Breast epithelium (tissue), 4 donors: ENCODE data around the gene TCERG1L. TPM values are rescaled to one million over a fixed set of nuclear protein-coding genes. Genes with fewer than 3 reads are reported as not detected.

Experiments
- DNase-seq, 2 donors: peaks; one replicate each; pipeline ENCODE4 v3.0.0-alpha.2; 2019; ENCODE audit warnings: low spot score in 2 of 2
- H3K27ac ChIP-seq, 2 donors: fragments of 200-600 bp; sonication (generic) in 1 of 2; one replicate each; pipeline ENCODE4 v1.5.1; 2016 to 2019; ENCODE audit warnings: mild to moderate bottlenecking in 1 of 2
- H3K27me3 ChIP-seq, 2 donors: fragments of 200-600 bp; sonication (generic) in 1 of 2; one replicate each; pipeline versions ENCODE4 v1.5.1 to v1.6.0; 2017 to 2019; ENCODE audit warnings: control low read depth in 1 of 2, mild to moderate bottlenecking in 1 of 2
- H3K36me3 ChIP-seq: fragments of 200-600 bp; one replicate; pipeline ENCODE4 v1.5.1; 2019
- H3K4me1 ChIP-seq, 2 donors: fragments of 200-600 bp; sonication (generic); one replicate each; pipeline ENCODE4 v1.5.1; 2016 to 2019; ENCODE audit warnings: control low read depth in 1 of 2
- H3K4me3 ChIP-seq, 3 donors: fragments of 200-600 bp; sonication (generic); 1 replicate in 2 of 3; 2 replicates in 1 of 3; pipeline ENCODE4 v1.5.1; 2016 to 2019; ENCODE audit warnings: mild to moderate bottlenecking in 3 of 3, moderate library complexity in 2 of 3
- H3K9me3 ChIP-seq, 2 donors: fragments of 200-600 bp; sonication (generic) in 1 of 2; one replicate each; pipeline ENCODE4 v1.5.1; 2016 to 2019; ENCODE audit warnings: control low read depth in 1 of 2
- CTCF ChIP-seq, 3 donors: fragments of 450-650 bp; IDR thresholded peaks; one replicate each; pipeline ENCODE4 v1.5.1; 2016 to 2017; ENCODE audit warnings: antibody characterized with exemption in 3 of 3, mild to moderate bottlenecking in 3 of 3, moderate library complexity in 3 of 3
- POLR2A ChIP-seq: fragments of 450-650 bp; IDR thresholded peaks from one replicate; pipeline ENCODE4 v1.6.1; 2016; ENCODE audit warnings: antibody characterized with exemption, mild to moderate bottlenecking, moderate library complexity
- POLR2AphosphoS5 ChIP-seq, 3 donors: sonication (generic); formaldehyde crosslinking; IDR thresholded peaks; one replicate each; pipeline ENCODE4 v1.6.1; 2017; ENCODE audit warnings: antibody characterized with exemption in 3 of 3
- intact Hi-C: fragments of 100-400 bp; cut with DNase I; formaldehyde crosslinking; loops from one replicate; pipeline ENCODE4 v1.15.1; 2023; ENCODE audit warnings: low total_unique reads
- total RNA-seq, 3 donors: library from RNA; depleted of rRNA; stranded (reverse); fragments of >200 nt; gene quantifications; one replicate each; pipeline ENCODE4 v1.1.0, GENCODE V29; 2016

TCERG1L gene
- total RNA-seq, 3 donors from 2014 or later = under 0.01 to 0.88 TPM; not detected in 1

- H3K4me1 ChIP-seq = no peaks in the 10 kb centered on the region
- intact Hi-C loops = no loop called here
- no peak overlapping the region for H3K4me3 ChIP-seq
- TF ChIP-seq CTCF (IDR thresholded peaks at IDR 0.05) (no peak), POLR2A (no peak), POLR2AphosphoS5 (IDR thresholded peaks at IDR 0.05) (no peak)
- DNase-seq = peak in 1 of 2 donors; percentile 20
- peaks cover 0 to 14% of the 10 kb centered on the region in 2 donors for H3K27me3 ChIP-seq
- H3K9me3 ChIP-seq = no peaks in the 10 kb centered on the region
- no peak overlapping the region for H3K27ac ChIP-seq
- H3K36me3 ChIP-seq = no peaks in the 10 kb centered on the region
These were observed 245.7 kb downstream of the TCERG1L start for GRCh38 chr10:131065673-131066305.

- H3K27ac ChIP-seq = no peak overlapping the region
- intact Hi-C loops = no loop called here
- H3K9me3 ChIP-seq = peaks cover 0 to 8% of the 10 kb centered on the region in 2 donors
- H3K4me3 ChIP-seq = no peak overlapping the region
- peaks cover 0 to 14% of the 10 kb centered on the region in 2 donors for H3K27me3 ChIP-seq
- H3K4me1 ChIP-seq = no peaks in the 10 kb centered on the region
- TF ChIP-seq CTCF (IDR thresholded peaks at IDR 0.05) = no peak
- DNase-seq = peak in 1 of 2 donors; percentile 15
- H3K36me3 ChIP-seq = no peaks in the 10 kb centered on the region
These were observed 248.2 kb downstream of the TCERG1L start for GRCh38 chr10:131063311-131063710.

DNA sequence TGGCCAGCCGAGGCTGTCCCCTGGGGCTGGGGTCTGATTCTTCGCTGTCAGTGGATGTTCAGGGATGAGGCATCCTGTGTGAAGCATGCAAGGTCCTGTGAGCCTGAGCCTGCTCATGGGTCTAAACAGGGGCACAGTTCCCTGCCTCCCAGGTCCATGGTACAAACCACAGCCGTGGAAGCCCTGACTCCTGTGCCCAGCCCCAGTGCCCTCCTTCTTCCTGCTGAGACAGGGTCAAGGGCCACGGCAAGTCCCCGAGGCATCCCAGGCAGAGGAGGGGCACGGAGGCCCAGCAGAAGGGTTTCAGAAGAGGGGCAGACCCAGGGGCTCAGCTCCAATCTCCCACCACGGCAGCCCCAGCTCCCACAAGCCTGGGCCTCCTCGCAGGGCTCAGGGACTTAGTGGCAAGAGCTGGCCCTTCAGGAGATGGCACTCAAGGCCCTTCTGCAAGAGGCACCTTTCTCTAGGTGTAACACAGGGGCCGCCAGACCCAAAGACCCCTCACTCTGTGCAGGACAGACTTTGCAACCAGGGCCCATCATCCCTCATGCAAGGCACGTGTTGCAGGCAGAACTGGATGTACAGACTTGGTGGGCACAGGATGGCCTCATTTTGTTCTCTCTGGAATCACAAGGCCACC lies 248.8 kb downstream of the TCERG1L start:
- TF ChIP-seq CTCF (IDR thresholded peaks at IDR 0.05) = no peak
- no peak overlapping the region for H3K4me3 ChIP-seq
- no peak overlapping the region for H3K27ac ChIP-seq
- peak in 1 of 2 donors; percentile 47 for DNase-seq
- no peaks in the 10 kb centered on the region for H3K4me1 ChIP-seq
- H3K27me3 ChIP-seq = peaks cover 0 to 14% of the 10 kb centered on the region in 2 donors
- intact Hi-C loops = no loop called here
- no peaks in the 10 kb centered on the region for H3K36me3 ChIP-seq
- peaks cover 0 to 12% of the 10 kb centered on the region in 2 donors for H3K9me3 ChIP-seq

DNA sequence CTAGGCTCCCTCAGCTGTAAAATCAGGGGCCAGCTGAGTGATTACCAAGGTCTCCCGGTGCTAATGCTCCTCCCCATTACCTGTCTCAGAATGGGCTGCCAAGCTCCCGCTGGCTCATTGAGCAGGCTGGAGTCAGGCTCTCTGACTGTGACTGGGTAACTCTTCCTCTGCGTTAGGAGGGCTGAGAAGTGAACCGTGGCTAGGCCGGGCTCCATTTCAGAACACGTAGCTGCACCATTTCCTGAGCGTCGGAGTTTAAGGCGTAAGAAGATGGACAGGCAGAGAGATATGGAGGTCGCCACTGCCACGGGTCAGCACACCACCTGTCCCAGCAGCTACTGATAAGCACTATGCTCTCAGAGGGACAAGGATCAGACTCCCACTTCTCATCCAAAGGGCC lies 250.3 kb downstream of the TCERG1L start:
- Histone ChIP-seq H3K36me3 (no peaks in the 10 kb centered on the region), H3K27ac (no peak overlapping the region), H3K4me3 (no peak overlapping the region), H3K4me1 (no peaks in the 10 kb centered on the region), H3K9me3 (peaks cover 0 to 12% of the 10 kb centered on the region in 2 donors), H3K27me3 (peaks cover 0 to 22% of the 10 kb centered on the region in 2 donors)
- no peak for TF ChIP-seq CTCF (IDR thresholded peaks at IDR 0.05)
- no peak for TF ChIP-seq POLR2A
- TF ChIP-seq POLR2AphosphoS5 (IDR thresholded peaks at IDR 0.05) = no peak
- intact Hi-C loops = no loop called here
- peak in 1 of 2 donors; percentile 10 for DNase-seq

DNA sequence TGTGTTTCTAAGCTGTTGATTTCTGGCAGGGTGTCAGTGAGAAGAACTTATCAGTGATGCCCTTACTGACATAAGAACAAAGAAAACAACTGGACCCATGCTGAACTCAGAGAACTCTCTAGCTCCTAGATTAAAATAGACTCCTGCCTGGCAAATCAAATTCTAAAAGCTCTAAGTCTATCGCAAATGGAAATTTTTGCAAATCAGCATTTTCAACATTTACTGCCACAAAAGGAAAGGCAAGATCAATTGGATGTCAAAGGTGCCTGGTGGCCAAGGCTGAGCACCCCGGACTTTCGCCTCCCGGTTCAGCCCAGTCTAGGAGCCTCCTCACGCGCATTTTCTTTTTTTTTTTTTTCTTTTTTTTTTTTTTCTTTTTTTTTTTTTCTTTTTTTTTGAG lies 251.6 kb downstream of the TCERG1L start:
- H3K36me3 ChIP-seq = no peaks in the 10 kb centered on the region
- peaks cover 0 to 12% of the 10 kb centered on the region in 2 donors for H3K9me3 ChIP-seq
- no peak overlapping the region for H3K4me3 ChIP-seq
- intact Hi-C loops = no loop called here
- H3K4me1 ChIP-seq = no peaks in the 10 kb centered on the region
- peak in 1 of 2 donors; percentile 40 for DNase-seq
- TF ChIP-seq POLR2A (no peak), POLR2AphosphoS5 (IDR thresholded peaks at IDR 0.05) (no peak)
- H3K27ac ChIP-seq = no peak overlapping the region
- peaks cover 0 to 23% of the 10 kb centered on the region in 2 donors for H3K27me3 ChIP-seq
